ENCODE measurements around the gene MC4R.

MC4R gene

GRCh38 chr18:60350941-60351340 is 21.6 kb downstream of the MC4R start:
- Histone ChIP-seq H3K9me3 (no peaks in the 10 kb centered on the region), H3K27me3 (no peaks in the 10 kb centered on the region), H3K4me1 (ENCODE audit: control insufficient read depth in 1 of 2, insufficient read depth in 1 of 2, low read depth in 1 of 2, low read length in 1 of 2) (no peaks in the 10 kb centered on the region), H3K27ac (no peak overlapping the region), H3K36me3 (no peaks in the 10 kb centered on the region), H3K4me3 (ENCODE audit: low read depth in 1 of 2, low read length in 1 of 2) (no peak overlapping the region)
- TF ChIP-seq, protein P1, sequence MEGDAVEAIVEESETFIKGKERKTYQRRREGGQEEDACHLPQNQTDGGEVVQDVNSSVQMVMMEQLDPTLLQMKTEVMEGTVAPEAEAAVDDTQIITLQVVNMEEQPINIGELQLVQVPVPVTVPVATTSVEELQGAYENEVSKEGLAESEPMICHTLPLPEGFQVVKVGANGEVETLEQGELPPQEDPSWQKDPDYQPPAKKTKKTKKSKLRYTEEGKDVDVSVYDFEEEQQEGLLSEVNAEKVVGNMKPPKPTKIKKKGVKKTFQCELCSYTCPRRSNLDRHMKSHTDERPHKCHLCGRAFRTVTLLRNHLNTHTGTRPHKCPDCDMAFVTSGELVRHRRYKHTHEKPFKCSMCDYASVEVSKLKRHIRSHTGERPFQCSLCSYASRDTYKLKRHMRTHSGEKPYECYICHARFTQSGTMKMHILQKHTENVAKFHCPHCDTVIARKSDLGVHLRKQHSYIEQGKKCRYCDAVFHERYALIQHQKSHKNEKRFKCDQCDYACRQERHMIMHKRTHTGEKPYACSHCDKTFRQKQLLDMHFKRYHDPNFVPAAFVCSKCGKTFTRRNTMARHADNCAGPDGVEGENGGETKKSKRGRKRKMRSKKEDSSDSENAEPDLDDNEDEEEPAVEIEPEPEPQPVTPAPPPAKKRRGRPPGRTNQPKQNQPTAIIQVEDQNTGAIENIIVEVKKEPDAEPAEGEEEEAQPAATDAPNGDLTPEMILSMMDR (IDR thresholded peaks at IDR 0.05): no peak

DNA sequence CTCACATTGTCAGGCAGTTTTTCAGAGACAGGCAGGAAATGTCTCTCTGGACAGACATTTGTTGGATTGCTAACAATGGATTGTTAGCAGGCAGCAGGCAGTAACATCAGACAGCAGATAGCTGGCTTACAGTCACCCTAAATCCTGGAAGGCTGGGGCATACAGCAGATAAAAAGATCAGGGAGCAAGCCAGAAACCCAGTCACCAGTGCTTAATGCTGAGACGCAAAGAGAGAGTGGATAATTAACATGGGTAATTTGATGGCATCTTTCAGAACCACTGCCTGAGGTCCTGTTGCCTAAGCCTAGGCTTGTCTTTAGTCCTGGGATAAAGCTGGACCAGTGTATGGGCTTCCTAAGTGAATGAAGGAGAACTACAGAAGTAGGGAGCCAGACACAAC is 22.4 kb downstream of the MC4R start:
- Histone ChIP-seq H3K36me3 (no peaks in the 10 kb centered on the region), H3K27ac (no peak overlapping the region), H3K9me3 (no peaks in the 10 kb centered on the region), H3K4me3 (ENCODE audit: low read depth in 1 of 2, low read length in 1 of 2) (no peak overlapping the region), H3K4me1 (ENCODE audit: control insufficient read depth in 1 of 2, insufficient read depth in 1 of 2, low read depth in 1 of 2, low read length in 1 of 2) (no peaks in the 10 kb centered on the region), H3K27me3 (no peaks in the 10 kb centered on the region)
- TF ChIP-seq, protein P1 (IDR thresholded peaks at IDR 0.05): no peak

DNA sequence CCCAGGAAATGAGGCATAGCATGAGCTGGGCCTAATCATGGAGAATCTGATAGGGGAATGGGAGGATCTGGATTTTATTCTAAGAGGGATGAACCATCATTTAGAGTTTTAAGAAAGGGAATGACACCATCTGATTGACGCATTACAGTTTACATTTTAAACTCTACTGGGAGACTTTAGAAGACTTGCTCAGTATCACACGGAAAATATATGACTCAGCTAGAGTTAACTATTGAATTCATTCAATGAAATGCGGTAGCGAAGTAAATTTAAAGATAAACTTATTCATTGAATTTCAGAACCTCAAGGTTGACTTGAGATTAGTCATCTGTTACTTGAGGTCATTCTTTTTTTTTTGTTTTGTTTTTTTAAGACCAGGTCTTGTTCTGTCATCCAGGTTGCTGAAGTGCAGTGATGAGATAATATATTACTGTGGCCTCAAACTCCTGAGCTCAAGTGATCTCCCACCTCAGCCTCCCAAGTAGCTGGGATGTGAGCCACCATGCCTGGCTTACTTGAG is 25.0 kb downstream of the MC4R start:
- Histone ChIP-seq H3K36me3 (no peaks in the 10 kb centered on the region), H3K27me3 (no peaks in the 10 kb centered on the region), H3K9me3 (no peaks in the 10 kb centered on the region), H3K27ac (no peak overlapping the region), H3K4me1 (ENCODE audit: control insufficient read depth in 1 of 2, insufficient read depth in 1 of 2, low read depth in 1 of 2, low read length in 1 of 2) (no peaks in the 10 kb centered on the region), H3K4me3 (ENCODE audit: low read depth in 1 of 2, low read length in 1 of 2) (no peak overlapping the region)
- TF ChIP-seq, protein P1 (IDR thresholded peaks at IDR 0.05): no peak

DNA sequence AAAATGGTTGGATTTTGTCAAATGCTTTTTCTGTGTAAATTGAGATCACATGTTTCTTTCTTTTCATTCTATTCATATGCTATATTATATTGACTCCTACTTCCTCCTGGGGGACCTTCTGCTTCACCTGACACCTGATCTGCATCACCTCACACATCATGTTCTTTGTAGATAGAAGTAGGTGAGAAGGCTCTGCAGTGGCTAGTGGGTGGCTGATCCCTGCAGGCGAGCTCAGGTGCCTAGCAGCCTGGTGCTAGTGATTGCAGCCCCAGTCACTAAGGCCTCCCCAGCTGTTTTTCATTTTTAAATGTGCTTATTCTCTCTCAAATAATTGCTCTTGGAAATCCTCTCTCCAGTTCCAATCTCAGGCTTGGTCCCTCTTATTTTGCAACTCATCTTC is 33.6 kb downstream of the MC4R start:
- TF ChIP-seq, protein P1 (IDR thresholded peaks at IDR 0.05): no peak
- Histone ChIP-seq H3K4me3 (ENCODE audit: low read depth in 1 of 2, low read length in 1 of 2) (no peak overlapping the region), H3K4me1 (ENCODE audit: control insufficient read depth in 1 of 2, insufficient read depth in 1 of 2, low read depth in 1 of 2, low read length in 1 of 2) (no peaks in the 10 kb centered on the region), H3K36me3 (no peaks in the 10 kb centered on the region), H3K27me3 (no peaks in the 10 kb centered on the region), H3K9me3 (no peaks in the 10 kb centered on the region), H3K27ac (no peak overlapping the region)

DNA sequence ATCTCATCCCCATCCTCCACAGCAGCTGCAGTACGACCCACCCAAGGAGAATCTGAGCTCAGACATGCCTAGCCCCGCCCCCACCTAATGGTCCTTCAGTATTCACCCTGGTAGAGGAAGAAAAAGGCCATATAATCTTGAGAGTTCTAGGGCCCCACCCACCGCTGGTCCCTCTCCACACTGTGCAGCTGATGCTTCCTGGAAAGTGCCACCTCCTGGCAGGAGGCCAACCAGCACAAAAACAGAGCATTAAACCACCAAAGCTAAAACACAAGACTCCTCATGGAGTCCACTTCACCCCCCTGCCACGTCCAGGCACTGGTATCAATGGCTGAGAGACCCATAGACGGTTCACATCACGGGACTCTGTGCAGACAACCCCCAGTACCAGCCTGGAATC is 40.7 kb downstream of the MC4R start:
- H3K27me3 ChIP-seq: no peaks in the 10 kb centered on the region
- H3K9me3 ChIP-seq: no peaks in the 10 kb centered on the region
- no peaks in the 10 kb centered on the region for H3K4me1 ChIP-seq (ENCODE audit: control insufficient read depth in 1 of 2, insufficient read depth in 1 of 2, low read depth in 1 of 2, low read length in 1 of 2)
- H3K36me3 ChIP-seq: no peaks in the 10 kb centered on the region
- no peak overlapping the region for H3K4me3 ChIP-seq (ENCODE audit: low read depth in 1 of 2, low read length in 1 of 2)
- TF ChIP-seq, protein P1 (IDR thresholded peaks at IDR 0.05): no peak
- no peak overlapping the region for H3K27ac ChIP-seq

- Histone ChIP-seq H3K9me3 (no peaks in the 10 kb centered on the region), H3K36me3 (no peaks in the 10 kb centered on the region), H3K27ac (no peak overlapping the region), H3K4me3 (ENCODE audit: low read depth in 1 of 2, low read length in 1 of 2) (no peak overlapping the region), H3K4me1 (ENCODE audit: control insufficient read depth in 1 of 2, insufficient read depth in 1 of 2, low read depth in 1 of 2, low read length in 1 of 2) (no peaks in the 10 kb centered on the region), H3K27me3 (no peaks in the 10 kb centered on the region)
- TF ChIP-seq, protein P1 (IDR thresholded peaks at IDR 0.05): no peak
Measured at GRCh38 chr18:60329131-60329530, 43.4 kb downstream of the MC4R start.
